Measurements from ENCODE around the gene SEC61A2. TPM values are rescaled to one million over a fixed set of nuclear protein-coding genes. Genes with fewer than 3 reads are reported as not detected.

Gene SEC61A2
- total and polyA plus RNA-seq, 4 donors: 2.8 to 17.5 (median 6.3) TPM

GRCh38 chr10:12214093-12214492 lies 84.6 kb downstream of the SEC61A2 start:
- WGBS, 2 donors: 63 to 69% methylated on average over 4 of the region's 4 CpGs
- H3K9ac ChIP-seq (ENCODE audit: insufficient read depth in 1 of 2, low read length in 2 of 2): no peak overlapping the region
- no peaks in the 10 kb centered on the region for H3K27me3 ChIP-seq (ENCODE audit: control insufficient read depth in 3 of 3, insufficient read depth in 3 of 3, low read length in 2 of 3)
- TF ChIP-seq CTCF (IDR thresholded peaks at IDR 0.05; ENCODE audit: control extremely low read depth, extremely low read depth): no peak
- ATAC-seq (ENCODE audit: insufficient read depth, low FRiP score) (no peak), DNase-seq (no peak)
- peaks cover 17 to 30% (median 28%) of the 10 kb centered on the region in 4 donors for H3K36me3 ChIP-seq (ENCODE audit: control insufficient read depth in 4 of 4, insufficient read depth in 4 of 4, low read length in 4 of 4)
- no peak overlapping the region for H3K27ac ChIP-seq (ENCODE audit: low read depth in 1 of 2, low read length in 1 of 2)
- H3K9me3 ChIP-seq (ENCODE audit: control insufficient read depth in 4 of 4, insufficient read depth in 3 of 4, low read length in 3 of 4): no peaks in the 10 kb centered on the region
- peaks cover 0 to 5% (median 0%) of the 10 kb centered on the region in 5 donors for H3K4me1 ChIP-seq (ENCODE audit: control insufficient read depth in 5 of 5, insufficient read depth in 5 of 5, low read length in 5 of 5)
- H3K4me3 ChIP-seq: no peak overlapping the region

GRCh38 chr10:12214763-12215218 lies 85.3 kb downstream of the SEC61A2 start:
- Histone ChIP-seq H3K27me3 (ENCODE audit: control insufficient read depth in 3 of 3, insufficient read depth in 3 of 3, low read length in 2 of 3) (no peaks in the 10 kb centered on the region), H3K4me3 (no peak overlapping the region), H3K9me3 (ENCODE audit: control insufficient read depth in 4 of 4, insufficient read depth in 3 of 4, low read length in 3 of 4) (no peaks in the 10 kb centered on the region), H3K27ac (ENCODE audit: low read depth in 1 of 2, low read length in 1 of 2) (no peak overlapping the region), H3K4me1 (ENCODE audit: control insufficient read depth in 5 of 5, insufficient read depth in 5 of 5, low read length in 5 of 5) (peaks cover 0 to 5% (median 0%) of the 10 kb centered on the region in 5 donors), H3K36me3 (ENCODE audit: control insufficient read depth in 4 of 4, insufficient read depth in 4 of 4, low read length in 4 of 4) (peaks cover 20 to 30% (median 26%) of the 10 kb centered on the region in 4 donors), H3K9ac (ENCODE audit: insufficient read depth in 1 of 2, low read length in 2 of 2) (no peak overlapping the region)
- peak; percentile 19 for TF ChIP-seq CTCF (IDR thresholded peaks at IDR 0.05; ENCODE audit: control extremely low read depth, extremely low read depth)
- no peak for ATAC-seq (ENCODE audit: insufficient read depth, low FRiP score)
- peak in 2 of 3 donors; percentile 58 to 59 for DNase-seq
- 19 to 21% methylated on average over 6 of the region's 6 CpGs for WGBS, 2 donors

Small RNAs within 50 kb of the gene (small RNA-seq; reads per million reads assigned to genes)
- gene MIR548AK (ENCODE audit: low replicate concordance): not detected
- gene RNU6-88P (ENCODE audit: low replicate concordance): not detected

Other genes starting within 250 kb of the SEC61A2 start
- 10 to 100 TPM; 15.7 to 36.4 TPM for gene UPF2, start 86.9 kb upstream of the SEC61A2 start, total RNA-seq
- gene UPF2, start 86.9 kb upstream of the SEC61A2 start, polyA plus RNA-seq: 10 to 100 TPM in 1 of 2 donors, 1 to 10 TPM in 1; 7.4 to 10.9 TPM
- 10 to 100 TPM; 18.4 to 22.1 TPM for gene DHTKD1, start 60.7 kb upstream of the SEC61A2 start, total RNA-seq
- 1 to 10 TPM; 8.5 to 8.6 TPM for gene DHTKD1, start 60.7 kb upstream of the SEC61A2 start, polyA plus RNA-seq
- 10 to 100 TPM; 40.6 to 50.8 TPM for gene NUDT5, start 66.2 kb downstream of the SEC61A2 start, total RNA-seq
- 10 to 100 TPM; 51.5 to 54.7 TPM for gene NUDT5, start 66.2 kb downstream of the SEC61A2 start, polyA plus RNA-seq
- 10 to 100 TPM; 44.5 to 64.3 TPM for gene CDC123, start 66.5 kb downstream of the SEC61A2 start, total RNA-seq
- gene CDC123, start 66.5 kb downstream of the SEC61A2 start, polyA plus RNA-seq: 10 to 100 TPM; 25.8 to 74.8 TPM
- gene CAMK1D, start 219.9 kb downstream of the SEC61A2 start, total RNA-seq: 10 to 100 TPM in 1 of 2 donors, 1 to 10 TPM in 1; 9.4 to 37.4 TPM
- 1 to 10 TPM; 3.2 to 4.5 TPM for gene CAMK1D, start 219.9 kb downstream of the SEC61A2 start, polyA plus RNA-seq

Measured in lung (tissue), 13 donors.